ENCODE measurements around the gene SHROOM1.

Gene SHROOM1

GRCh38 chr5:132776938-132777208, 53.6 kb downstream of the SHROOM1 start:
- TF ChIP-seq TAF1 (IDR thresholded peaks at IDR 0.05; ENCODE audit: low read depth, low read length) (no peak), POLR2A (IDR thresholded peaks at IDR 0.05; ENCODE audit: low read depth, low read length) (no peak), SPI1 (IDR thresholded peaks at IDR 0.05; ENCODE audit: low read depth, low read length) (no peak), POU2F2 (IDR thresholded peaks at IDR 0.05; ENCODE audit: low read depth, low read length) (no peak), POLR2AphosphoS5 (IDR thresholded peaks at IDR 0.05; ENCODE audit: low read depth, low read length) (no peak), PAX5 (IDR thresholded peaks at IDR 0.05; ENCODE audit: insufficient read depth, low read length, severe bottlenecking) (no peak)
- DNase-seq (ENCODE audit: insufficient read length, low spot score) (no peak), FAIRE-seq (no peak)

- no peak for FAIRE-seq
- no peak for DNase-seq (ENCODE audit: insufficient read length, low spot score)
- TF ChIP-seq TAF1 (IDR thresholded peaks at IDR 0.05; ENCODE audit: low read depth, low read length) = no peak
- no peak for TF ChIP-seq POLR2AphosphoS5 (IDR thresholded peaks at IDR 0.05; ENCODE audit: low read depth, low read length)
- TF ChIP-seq POU2F2 (IDR thresholded peaks at IDR 0.05; ENCODE audit: low read depth, low read length) = no peak
- TF ChIP-seq PAX5 (IDR thresholded peaks at IDR 0.05; ENCODE audit: insufficient read depth, low read length, severe bottlenecking) = no peak
- no peak for TF ChIP-seq SPI1 (IDR thresholded peaks at IDR 0.05; ENCODE audit: low read depth, low read length)
- TF ChIP-seq POLR2A (IDR thresholded peaks at IDR 0.05; ENCODE audit: low read depth, low read length) = no peak
Measured at GRCh38 chr5:132776131-132776937, 54.1 kb downstream of the SHROOM1 start.

- DNase-seq (ENCODE audit: insufficient read length, low spot score) (no peak), FAIRE-seq (no peak)
- TF ChIP-seq SPI1 (IDR thresholded peaks at IDR 0.05; ENCODE audit: low read depth, low read length) (no peak), POLR2AphosphoS5 (IDR thresholded peaks at IDR 0.05; ENCODE audit: low read depth, low read length) (no peak), PAX5 (IDR thresholded peaks at IDR 0.05; ENCODE audit: insufficient read depth, low read length, severe bottlenecking) (no peak), POU2F2 (IDR thresholded peaks at IDR 0.05; ENCODE audit: low read depth, low read length) (no peak), TAF1 (IDR thresholded peaks at IDR 0.05; ENCODE audit: low read depth, low read length) (no peak), POLR2A (IDR thresholded peaks at IDR 0.05; ENCODE audit: low read depth, low read length) (no peak)
Measured at GRCh38 chr5:132775476-132775961, 54.9 kb downstream of the SHROOM1 start.

DNA sequence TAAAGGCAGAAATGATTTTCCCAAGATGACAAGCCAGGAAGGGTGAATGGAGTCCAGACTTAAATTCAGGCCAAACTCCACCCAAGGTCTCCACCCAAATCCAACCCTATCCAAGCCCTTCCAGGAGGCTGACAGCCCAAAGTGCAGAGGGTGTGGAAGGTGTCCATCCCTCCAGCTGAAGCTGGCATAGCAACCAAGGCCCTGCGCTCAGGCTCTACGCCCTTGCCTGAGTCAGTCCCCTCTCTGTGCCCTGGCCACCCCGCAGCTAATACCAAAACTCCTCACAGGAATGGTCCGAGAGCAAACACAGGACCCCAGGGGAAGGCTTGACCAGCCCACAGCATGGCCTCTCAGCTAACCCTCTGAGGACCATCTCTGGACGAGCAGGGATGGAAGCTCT, 55.6 kb downstream of the SHROOM1 start:
- FAIRE-seq (no peak), DNase-seq (ENCODE audit: insufficient read length, low spot score) (no peak)
- TF ChIP-seq TAF1 (IDR thresholded peaks at IDR 0.05; ENCODE audit: low read depth, low read length) (no peak), POLR2AphosphoS5 (IDR thresholded peaks at IDR 0.05; ENCODE audit: low read depth, low read length) (no peak), POU2F2 (IDR thresholded peaks at IDR 0.05; ENCODE audit: low read depth, low read length) (no peak), POLR2A (IDR thresholded peaks at IDR 0.05; ENCODE audit: low read depth, low read length) (no peak), PAX5 (IDR thresholded peaks at IDR 0.05; ENCODE audit: insufficient read depth, low read length, severe bottlenecking) (no peak), SPI1 (IDR thresholded peaks at IDR 0.05; ENCODE audit: low read depth, low read length) (no peak)

GRCh38 chr5:132774406-132774805, 56.0 kb downstream of the SHROOM1 start:
- TF ChIP-seq PAX5 (IDR thresholded peaks at IDR 0.05; ENCODE audit: insufficient read depth, low read length, severe bottlenecking) (no peak), POLR2AphosphoS5 (IDR thresholded peaks at IDR 0.05; ENCODE audit: low read depth, low read length) (no peak), SPI1 (IDR thresholded peaks at IDR 0.05; ENCODE audit: low read depth, low read length) (no peak), POU2F2 (IDR thresholded peaks at IDR 0.05; ENCODE audit: low read depth, low read length) (no peak), TAF1 (IDR thresholded peaks at IDR 0.05; ENCODE audit: low read depth, low read length) (no peak), POLR2A (IDR thresholded peaks at IDR 0.05; ENCODE audit: low read depth, low read length) (no peak)
- no peak for DNase-seq (ENCODE audit: insufficient read length, low spot score)
- FAIRE-seq = no peak

- no peak for DNase-seq (ENCODE audit: insufficient read length, low spot score)
- TF ChIP-seq SPI1 (IDR thresholded peaks at IDR 0.05; ENCODE audit: low read depth, low read length) = no peak
- TF ChIP-seq TAF1 (IDR thresholded peaks at IDR 0.05; ENCODE audit: low read depth, low read length) = no peak
- no peak for TF ChIP-seq POLR2A (IDR thresholded peaks at IDR 0.05; ENCODE audit: low read depth, low read length)
- FAIRE-seq = no peak
Measured at GRCh38 chr5:132773601-132774355, 56.7 kb downstream of the SHROOM1 start.

DNA sequence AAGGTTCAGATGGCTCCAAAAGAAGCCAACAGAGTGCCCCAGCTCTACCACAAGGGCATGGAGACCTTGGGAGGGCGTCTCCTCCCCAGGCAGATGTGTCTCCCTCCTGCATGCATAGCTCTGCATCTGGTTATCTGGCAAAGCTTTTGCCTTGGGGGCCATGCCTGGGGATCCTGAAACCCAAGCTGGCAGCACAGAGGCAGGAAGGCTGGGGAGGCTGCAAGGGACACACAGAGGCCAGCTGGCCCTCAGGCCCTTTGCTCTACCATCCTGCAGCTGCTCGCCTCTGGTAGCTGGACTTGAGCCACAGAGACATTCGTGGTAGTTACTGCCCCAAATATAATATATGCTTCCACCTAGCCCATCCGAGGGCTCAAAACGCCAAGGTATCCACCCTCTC, 57.3 kb downstream of the SHROOM1 start:
- no peak for TF ChIP-seq PAX5 (IDR thresholded peaks at IDR 0.05; ENCODE audit: insufficient read depth, low read length, severe bottlenecking)
- FAIRE-seq = no peak
- DNase-seq (ENCODE audit: insufficient read length, low spot score) = no peak

GRCh38 chr5:132772291-132773070, 58.0 kb downstream of the SHROOM1 start:
- FAIRE-seq = no peak
- no peak for DNase-seq (ENCODE audit: insufficient read length, low spot score)
- TF ChIP-seq POU2F2 (IDR thresholded peaks at IDR 0.05; ENCODE audit: low read depth, low read length) = no peak
- TF ChIP-seq TAF1 (IDR thresholded peaks at IDR 0.05; ENCODE audit: low read depth, low read length) = no peak
- no peak for TF ChIP-seq PAX5 (IDR thresholded peaks at IDR 0.05; ENCODE audit: insufficient read depth, low read length, severe bottlenecking)
- no peak for TF ChIP-seq POLR2AphosphoS5 (IDR thresholded peaks at IDR 0.05; ENCODE audit: low read depth, low read length)
- TF ChIP-seq POLR2A (IDR thresholded peaks at IDR 0.05; ENCODE audit: low read depth, low read length) = no peak
- no peak for TF ChIP-seq SPI1 (IDR thresholded peaks at IDR 0.05; ENCODE audit: low read depth, low read length)
